CD14-positive monocyte (primary cell): ENCODE measurements around the gene BAIAP3. TPM values are rescaled to one million over a fixed set of nuclear protein-coding genes. Genes with fewer than 3 reads are reported as not detected.

Experiments
- DNase-seq, 3 donors: peaks; one replicate each; pipeline ENCODE4 v3.0.0-alpha.2; 2011 to 2022
- H2AFZ ChIP-seq: 2 replicates; pipeline ENCODE4 v1.6.0; 2012; ENCODE audit warnings: mild to moderate bottlenecking, low read depth, low read length, inconsistent platforms; ENCODE audit not compliant: insufficient read depth, poor library complexity, severe bottlenecking
- H3K27ac ChIP-seq, 2 donors: 1 replicate in 1 of 2; 2 replicates in 1 of 2; pipeline ENCODE4 v1.5.1; 2012 to 2013; ENCODE audit warnings: low read length in 2 of 2, control low read depth in 1 of 2, inconsistent platforms in 1 of 2, low read depth in 1 of 2, mild to moderate bottlenecking in 1 of 2
- H3K27me3 ChIP-seq, 2 donors: one replicate each; pipeline versions ENCODE4 v1.6.0 to v1.6.1; 2011 to 2013; ENCODE audit warnings: low read length in 2 of 2; ENCODE audit not compliant: control insufficient read depth in 2 of 2, insufficient read depth in 2 of 2
- H3K36me3 ChIP-seq, 2 donors: replicated peaks in 1 of 2; 1 replicate in 1 of 2; 2 replicates in 1 of 2; pipeline versions ENCODE4 v1.5.1 to v1.6.1; 2012 to 2013; ENCODE audit warnings: low read length in 2 of 2, control low read depth in 1 of 2, inconsistent platforms in 1 of 2, mild to moderate bottlenecking in 1 of 2; ENCODE audit not compliant: insufficient read depth in 2 of 2, control insufficient read depth in 1 of 2
- H3K4me1 ChIP-seq, 2 donors: 1 replicate in 1 of 2; 2 replicates in 1 of 2; pipeline versions ENCODE4 v1.5.1 to v1.6.1; 2012 to 2013; ENCODE audit warnings: low read length in 2 of 2, control low read depth in 1 of 2, inconsistent platforms in 1 of 2, mild to moderate bottlenecking in 1 of 2, moderate library complexity in 1 of 2; ENCODE audit not compliant: insufficient read depth in 2 of 2, control insufficient read depth in 1 of 2
- H3K4me2 ChIP-seq: replicated peaks from 2 replicates; pipeline ENCODE3; 2012; ENCODE audit warnings: low read length, moderate library complexity, mild to moderate bottlenecking; ENCODE audit not compliant: poor library complexity, severe bottlenecking; ENCODE audit errors: extremely low read depth
- H3K4me3 ChIP-seq, 3 experiments: fragments of 200-600 bp in 1 of 3; sonication (generic) in 1 of 3; replicated peaks in 1 of 3; 1 replicate in 2 of 3; 2 replicates in 1 of 3; pipeline ENCODE4 v1.5.1; 2011 to 2013; ENCODE audit warnings: low read length in 3 of 3, mild to moderate bottlenecking in 3 of 3, control low read depth in 2 of 3, low read depth in 2 of 3, inconsistent platforms in 1 of 3, moderate library complexity in 1 of 3
- H3K79me2 ChIP-seq: 2 replicates; pipeline ENCODE4 v1.6.0; 2012; ENCODE audit warnings: mild to moderate bottlenecking, control low read depth, inconsistent platforms, low read length, moderate library complexity; ENCODE audit not compliant: insufficient read depth
- H3K9ac ChIP-seq: 2 replicates; pipeline ENCODE4 v1.6.0; 2017; ENCODE audit warnings: low read length, mild to moderate bottlenecking; ENCODE audit not compliant: insufficient read depth, poor library complexity, severe bottlenecking
- H3K9me3 ChIP-seq, 2 donors: replicated peaks in 1 of 2; 1 replicate in 1 of 2; 2 replicates in 1 of 2; pipeline versions ENCODE4 v1.5.1 to v1.6.1; 2012 to 2013; ENCODE audit warnings: low read length in 2 of 2, control low read depth in 1 of 2; ENCODE audit not compliant: control insufficient read depth in 1 of 2, insufficient read depth in 1 of 2
- H4K20me1 ChIP-seq: 2 replicates; pipeline ENCODE4 v1.6.0; 2012; ENCODE audit warnings: mild to moderate bottlenecking, low read length, control low read depth, moderate library complexity; ENCODE audit not compliant: insufficient read depth
- H3K27ac Mint-ChIP-seq, 7 donors: one replicate each; pipeline ENCODE4 v1.8.0; 2020; ENCODE audit warnings: mild to moderate bottlenecking in 7 of 7, mixed read lengths in 7 of 7, moderate library complexity in 6 of 7, inconsistent platforms in 2 of 7
- H3K27me3 Mint-ChIP-seq, 3 donors: one replicate each; pipeline ENCODE4 v1.8.0; 2021 to 2022; ENCODE audit warnings: low read depth in 3 of 3, mild to moderate bottlenecking in 3 of 3, mixed read lengths in 3 of 3, moderate library complexity in 3 of 3, inconsistent platforms in 1 of 3
- H3K36me3 Mint-ChIP-seq, 2 donors: one replicate each; pipeline ENCODE4 v1.8.0; 2020; ENCODE audit warnings: mixed read lengths in 2 of 2, inconsistent platforms in 1 of 2, mild to moderate bottlenecking in 1 of 2
- H3K4me1 Mint-ChIP-seq: one replicate; pipeline ENCODE4 v1.8.0; 2020; ENCODE audit warnings: mild to moderate bottlenecking, mixed read lengths
- H3K4me3 Mint-ChIP-seq, 2 donors: one replicate each; pipeline ENCODE4 v1.8.0; 2020; ENCODE audit warnings: mild to moderate bottlenecking in 2 of 2, mixed read lengths in 2 of 2, moderate library complexity in 1 of 2
- H3K9me3 Mint-ChIP-seq, 7 donors: one replicate each; pipeline ENCODE4 v1.8.0; 2020 to 2022; ENCODE audit warnings: mixed read lengths in 7 of 7, mild to moderate bottlenecking in 6 of 7, moderate library complexity in 6 of 7, inconsistent platforms in 2 of 7
- CTCF ChIP-seq: fragments of 200-600 bp; IDR thresholded peaks from one replicate; pipeline ENCODE4 v1.8.0; 2022; ENCODE audit warnings: antibody characterized with exemption, mild to moderate bottlenecking
- WGBS: methylation state at CpG from one replicate; pipeline ENCODE4 v1.1.5; 2013; ENCODE audit warnings: missing lambda C conversion rate; ENCODE audit not compliant: insufficient coverage; 5-methylcytosine and 5-hydroxymethylcytosine counted together
- intact Hi-C, 2 donors: fragments of 100-400 bp; cut with micrococcal nuclease; formaldehyde crosslinking; loops; one replicate each; pipeline versions ENCODE4 v1.15.0 to v1.15.1; 2023
- polyA plus RNA-seq, 3 donors: library from polyadenylated mRNA; depleted of rRNA in 1 of 3; unstranded in 2 of 3; stranded (reverse) in 1 of 3; fragments of 300-500 nt in 2 of 3; fragments of >200 nt in 1 of 3; fragmentation: Illumina TruSeq in 2 of 3; gene quantifications; 1 replicate in 2 of 3; 2 replicates in 1 of 3; pipeline ENCODE4 v1.2.3, GENCODE V29; 2012 to 2021

BAIAP3 gene
- polyA plus RNA-seq, 3 donors: 1.0 TPM; not detected in 2

- H3K4me2 ChIP-seq: no peak overlapping the region
- no peak overlapping the region for H2AFZ ChIP-seq
- no peak overlapping the region for H3K27ac Mint-ChIP-seq
- no peak for TF ChIP-seq CTCF
- peaks cover 12% of the 10 kb centered on the region for H3K79me2 ChIP-seq
- 97% methylated on average over 15 of the region's 19 CpGs for WGBS
- peaks cover 23% of the 10 kb centered on the region in 2 donors for H3K36me3 ChIP-seq
- no peak overlapping the region for H3K4me3 Mint-ChIP-seq
- DNase-seq: no peak
- no peaks in the 10 kb centered on the region for H3K9me3 ChIP-seq
- H3K4me1 ChIP-seq: peaks cover 12 to 22% of the 10 kb centered on the region in 2 donors
- intact Hi-C loops: no loop called here
- H3K27ac ChIP-seq: no peak overlapping the region
- no peaks in the 10 kb centered on the region for H3K27me3 ChIP-seq
- H3K4me3 ChIP-seq: no peak overlapping the region
- H3K27me3 Mint-ChIP-seq: peaks cover 1 to 3% (median 2%) of the 10 kb centered on the region in 3 donors
- H3K36me3 Mint-ChIP-seq: peaks cover 36 to 59% of the 10 kb centered on the region in 2 donors
- H3K9me3 Mint-ChIP-seq: no peaks in the 10 kb centered on the region
- H3K4me1 Mint-ChIP-seq: peaks cover 17% of the 10 kb centered on the region
- H4K20me1 ChIP-seq: peaks cover 80% of the 10 kb centered on the region
- no peak overlapping the region for H3K9ac ChIP-seq
Measured at GRCh38 chr16:1375741-1376410, 42.4 kb downstream of the BAIAP3 start.

- intact Hi-C loops: no loop called here
- no peak overlapping the region for H3K27ac Mint-ChIP-seq
Measured at GRCh38 chr16:1377406-1378010, 44.1 kb downstream of the BAIAP3 start.

More at GRCh38 chr16:1377406-1378010, 44.1 kb downstream of the BAIAP3 start:
- H3K9me3 Mint-ChIP-seq: no peaks in the 10 kb centered on the region
- H3K27me3 Mint-ChIP-seq: peaks cover 1 to 3% (median 2%) of the 10 kb centered on the region in 3 donors
- TF ChIP-seq CTCF: no peak
- H3K4me2 ChIP-seq: no peak overlapping the region
- peaks cover 82% of the 10 kb centered on the region for H4K20me1 ChIP-seq
- peaks cover 17% of the 10 kb centered on the region for H3K4me1 Mint-ChIP-seq
- no peaks in the 10 kb centered on the region for H3K27me3 ChIP-seq
- DNase-seq: no peak
- 90% methylated on average over 9 of the region's 10 CpGs for WGBS
- no peak overlapping the region for H3K4me3 ChIP-seq
- no peak overlapping the region for H3K9ac ChIP-seq
- H3K79me2 ChIP-seq: peaks cover 12% of the 10 kb centered on the region
- no peak overlapping the region for H2AFZ ChIP-seq
- peaks cover 37 to 63% of the 10 kb centered on the region in 2 donors for H3K36me3 Mint-ChIP-seq
- no peak overlapping the region for H3K27ac ChIP-seq
- H3K4me3 Mint-ChIP-seq: no peak overlapping the region
- H3K36me3 ChIP-seq: peaks cover 31 to 40% of the 10 kb centered on the region in 2 donors
- H3K9me3 ChIP-seq: no peaks in the 10 kb centered on the region
- H3K4me1 ChIP-seq: peaks cover 12 to 22% of the 10 kb centered on the region in 2 donors
